Measurements from ENCODE around the gene TSTD2. TPM values are rescaled to one million over a fixed set of nuclear protein-coding genes. Genes with fewer than 3 reads are reported as not detected.

The TSTD2 gene
- polyA plus RNA-seq, 1 experiment = 17.3 TPM

GRCh38 chr9:97568461-97569275, 64.5 kb downstream of the TSTD2 start:
- no peak for TF ChIP-seq CTCF (IDR thresholded peaks at IDR 0.05; ENCODE audit: low read depth, low read length)
- Histone ChIP-seq H3K9me3 (ENCODE audit: control insufficient read depth, insufficient read depth, low read length) (peaks cover 4% of the 10 kb centered on the region; the same call in 1 of the 2 replicates), H3K4me3 (ENCODE audit: low read depth, low read length) (no peak overlapping the region), H3K27me3 (ENCODE audit: control insufficient read depth, insufficient read depth, low read length) (peaks cover 11% of the 10 kb centered on the region), H3K27ac (ENCODE audit: low read depth, low read length) (no peak overlapping the region)
- DNase-seq (ENCODE audit: low read depth, low spot score) = no peak
- POLR2A ChIA-PET = no interaction called here
- CTCF ChIA-PET = interaction anchor here (1.2 to 1.7 kb wide), 2 partner anchors 30 to 47 kb away, joined by 5 read pairs; no protein-coding TSS in a partner anchor

GRCh38 chr9:97567894-97568202, 65.3 kb downstream of the TSTD2 start:
- Histone ChIP-seq H3K27ac (ENCODE audit: low read depth, low read length) (no peak overlapping the region), H3K27me3 (ENCODE audit: control insufficient read depth, insufficient read depth, low read length) (peaks cover 11% of the 10 kb centered on the region), H3K9me3 (ENCODE audit: control insufficient read depth, insufficient read depth, low read length) (peaks cover under 1% of the 10 kb centered on the region; the same call in 1 of the 2 replicates), H3K4me3 (ENCODE audit: low read depth, low read length) (no peak overlapping the region)
- DNase-seq (ENCODE audit: low read depth, low spot score) = no peak
- ChIA-PET CTCF (interaction anchor here (2.3 kb wide), 1 partner anchor 31 kb away, joined by 9 read pairs; no protein-coding TSS in a partner anchor), POLR2A (no interaction called here)
- no peak for TF ChIP-seq CTCF (IDR thresholded peaks at IDR 0.05; ENCODE audit: low read depth, low read length)

- Histone ChIP-seq H3K4me3 (ENCODE audit: low read depth, low read length) (no peak overlapping the region), H3K27me3 (ENCODE audit: control insufficient read depth, insufficient read depth, low read length) (peaks cover 11% of the 10 kb centered on the region), H3K9me3 (ENCODE audit: control insufficient read depth, insufficient read depth, low read length) (no peaks in the 10 kb centered on the region; the same call in 1 of the 2 replicates), H3K27ac (ENCODE audit: low read depth, low read length) (no peak overlapping the region)
- no peak for DNase-seq (ENCODE audit: low read depth, low spot score)
- CTCF ChIA-PET = interaction anchor here (2.3 kb wide), 1 partner anchor 31 kb away, joined by 9 read pairs; no protein-coding TSS in a partner anchor
- no peak for TF ChIP-seq CTCF (IDR thresholded peaks at IDR 0.05; ENCODE audit: low read depth, low read length)
- POLR2A ChIA-PET = no interaction called here
Measured at GRCh38 chr9:97567182-97567893, 65.8 kb downstream of the TSTD2 start.

GRCh38 chr9:97565262-97565661, 67.9 kb downstream of the TSTD2 start:
- no peaks in the 10 kb centered on the region for H3K9me3 ChIP-seq (ENCODE audit: control insufficient read depth, insufficient read depth, low read length)
- POLR2A ChIA-PET = no interaction called here
- TF ChIP-seq CTCF (IDR thresholded peaks at IDR 0.05; ENCODE audit: low read depth, low read length) = no peak
- H3K4me3 ChIP-seq (ENCODE audit: low read depth, low read length) = no peak overlapping the region
- DNase-seq (ENCODE audit: low read depth, low spot score) = no peak
- no peak overlapping the region for H3K27ac ChIP-seq (ENCODE audit: low read depth, low read length)
- peaks cover 19% of the 10 kb centered on the region for H3K27me3 ChIP-seq (ENCODE audit: control insufficient read depth, insufficient read depth, low read length)
- CTCF ChIA-PET = interaction anchor here (1.0 to 1.7 kb wide), 3 partner anchors 16 to 96 kb away, joined by 3 to 8 read pairs (median 3); no protein-coding TSS in a partner anchor

Measured in AG04450 (cell line).